Head of caudate nucleus (tissue), 42 donors: ENCODE results near the gene VRK1.
A peak's percentile ranks its signal among the peaks of the same experiment; 100 is the strongest.
"Not testable (repeated sequence)": the region's sequence is repeated elsewhere in the genome, so short reads cannot be mapped to it uniquely, and the experiment has no call there.

ENCODE experiments used
- DNase-seq, 42 donors: peaks; one replicate each; pipeline versions ENCODE4 v3.0.0 to v3.0.0-alpha.2; 2020 to 2021; ENCODE audit warnings: mixed read lengths in 7 of 42
- intact Hi-C: fragments of 100-400 bp; cut with DNase I; formaldehyde crosslinking; loops from one replicate; pipeline ENCODE4 v1.15.0; 2022

VRK1 gene

GRCh38 chr14:96852823-96853422 is 55.7 kb downstream of the VRK1 start:
- peak in 11 of 42 donors; percentile 3 to 57 (median 18) for DNase-seq
- intact Hi-C loops: no loop called here

GRCh38 chr14:96858643-96859042 is 61.5 kb downstream of the VRK1 start:
- DNase-seq: no peak
- intact Hi-C loops: no loop called here

GRCh38 chr14:96861568-96862310 is 64.6 kb downstream of the VRK1 start:
- no peak for DNase-seq
- intact Hi-C loops: no loop called here

GRCh38 chr14:96863327-96863985 is 66.3 kb downstream of the VRK1 start:
- DNase-seq: peak in 3 of 42 donors; percentile 2 to 9 (median 4)
- intact Hi-C loops: no loop called here

- intact Hi-C loops: no loop called here
These were observed 66.8 kb downstream of the VRK1 start for GRCh38 chr14:96863986-96864330.

GRCh38 chr14:96867634-96868033 is 70.5 kb downstream of the VRK1 start:
- no peak for DNase-seq
- intact Hi-C loops: no loop called here

More at GRCh38 chr14:96863986-96864330, 66.8 kb downstream of the VRK1 start:
- DNase-seq: no peak

GRCh38 chr14:96874127-96874526 is 76.9 kb downstream of the VRK1 start:
- intact Hi-C loops: no loop called here

GRCh38 chr14:96876747-96877146 is 79.6 kb downstream of the VRK1 start:
- no peak for DNase-seq
- intact Hi-C loops: no loop called here

More at GRCh38 chr14:96874127-96874526, 76.9 kb downstream of the VRK1 start:
- DNase-seq: no peak

GRCh38 chr14:96881713-96882112 is 84.5 kb downstream of the VRK1 start:
- intact Hi-C loops: no loop called here
- no peak for DNase-seq

- DNase-seq, intact Hi-C loops: not testable (repeated sequence)
These were observed 86.8 kb downstream of the VRK1 start for GRCh38 chr14:96883974-96884373.

- intact Hi-C loops: no loop called here
These were observed 91.0 kb downstream of the VRK1 start for GRCh38 chr14:96888158-96888557.

GRCh38 chr14:96888593-96888992 is 91.4 kb downstream of the VRK1 start:
- intact Hi-C loops: no loop called here
- no peak for DNase-seq

More at GRCh38 chr14:96888158-96888557, 91.0 kb downstream of the VRK1 start:
- DNase-seq: no peak

GRCh38 chr14:96889091-96889490 is 91.9 kb downstream of the VRK1 start:
- no peak for DNase-seq
- intact Hi-C loops: no loop called here

- intact Hi-C loops: no loop called here
- no peak for DNase-seq
These were observed 96.9 kb downstream of the VRK1 start for GRCh38 chr14:96893966-96894622.

- intact Hi-C loops: no loop called here
- DNase-seq: no peak
These were observed 97.8 kb downstream of the VRK1 start for GRCh38 chr14:96894966-96895365.

GRCh38 chr14:96895658-96896271 is 98.6 kb downstream of the VRK1 start:
- intact Hi-C loops: no loop called here
- DNase-seq: no peak

GRCh38 chr14:96897184-96897583 is 100.0 kb downstream of the VRK1 start:
- no peak for DNase-seq
- intact Hi-C loops: no loop called here

- intact Hi-C loops: no loop called here
- no peak for DNase-seq
These were observed 104.0 kb downstream of the VRK1 start for GRCh38 chr14:96901227-96901626.

- DNase-seq: no peak
- intact Hi-C loops: no loop called here
These were observed 104.8 kb downstream of the VRK1 start for GRCh38 chr14:96902004-96902403.
